HG02981 (cell line): ENCODE measurements around the gene OXSR1.

Source experiments
- ATAC-seq: cut with Tn5 transposase; IDR thresholded peaks from one replicate; pipeline ENCODE4 v1.9.1; 2021; ENCODE audit warnings: mild to moderate bottlenecking, moderate library complexity; ENCODE audit not compliant: unreplicated experiment

OXSR1 gene

DNA sequence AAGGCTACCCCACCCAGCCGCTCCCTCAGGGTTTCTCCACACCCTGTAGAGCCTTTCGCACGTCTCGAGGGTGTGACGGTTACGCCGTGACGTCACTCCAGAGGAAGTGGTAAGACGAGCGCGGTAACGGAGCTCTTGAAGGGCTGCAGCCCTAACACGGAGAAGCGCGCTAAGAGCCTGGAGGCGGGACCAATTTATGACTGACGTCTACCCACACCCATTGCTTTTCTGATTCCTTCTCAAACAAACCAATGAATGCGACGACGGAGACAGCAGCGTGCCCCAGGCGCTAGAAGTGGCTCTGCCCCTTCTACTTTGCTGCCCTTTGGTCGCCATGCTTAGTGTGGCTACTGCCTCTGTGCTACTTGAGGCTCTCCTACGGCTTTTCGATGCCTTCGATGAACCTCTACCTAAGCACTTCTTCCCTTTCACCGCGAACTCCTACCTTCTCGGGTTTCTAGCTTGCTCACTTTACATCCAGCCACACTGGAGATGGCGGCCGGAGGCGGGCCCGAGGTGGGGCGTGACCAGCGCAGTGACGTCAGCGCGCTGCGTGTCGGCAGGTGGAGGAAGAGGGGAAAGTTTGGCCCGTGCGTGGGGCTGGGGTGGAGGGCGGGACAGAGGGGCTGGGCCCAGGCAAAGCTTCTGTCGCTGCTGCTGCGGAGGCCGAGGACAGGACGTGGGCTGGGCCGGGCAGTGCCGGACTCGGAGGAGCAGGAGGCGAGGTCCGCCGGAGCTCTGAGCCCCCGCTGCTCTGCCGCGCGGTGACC lies at the start of gene OXSR1:
Gene OXSR1, plus strand, starts transcription at position 586 of the 770 bp plus-strand sequence. CDS start 340 bp downstream, outside the sequence.
- peak; percentile 91 for ATAC-seq

DNA sequence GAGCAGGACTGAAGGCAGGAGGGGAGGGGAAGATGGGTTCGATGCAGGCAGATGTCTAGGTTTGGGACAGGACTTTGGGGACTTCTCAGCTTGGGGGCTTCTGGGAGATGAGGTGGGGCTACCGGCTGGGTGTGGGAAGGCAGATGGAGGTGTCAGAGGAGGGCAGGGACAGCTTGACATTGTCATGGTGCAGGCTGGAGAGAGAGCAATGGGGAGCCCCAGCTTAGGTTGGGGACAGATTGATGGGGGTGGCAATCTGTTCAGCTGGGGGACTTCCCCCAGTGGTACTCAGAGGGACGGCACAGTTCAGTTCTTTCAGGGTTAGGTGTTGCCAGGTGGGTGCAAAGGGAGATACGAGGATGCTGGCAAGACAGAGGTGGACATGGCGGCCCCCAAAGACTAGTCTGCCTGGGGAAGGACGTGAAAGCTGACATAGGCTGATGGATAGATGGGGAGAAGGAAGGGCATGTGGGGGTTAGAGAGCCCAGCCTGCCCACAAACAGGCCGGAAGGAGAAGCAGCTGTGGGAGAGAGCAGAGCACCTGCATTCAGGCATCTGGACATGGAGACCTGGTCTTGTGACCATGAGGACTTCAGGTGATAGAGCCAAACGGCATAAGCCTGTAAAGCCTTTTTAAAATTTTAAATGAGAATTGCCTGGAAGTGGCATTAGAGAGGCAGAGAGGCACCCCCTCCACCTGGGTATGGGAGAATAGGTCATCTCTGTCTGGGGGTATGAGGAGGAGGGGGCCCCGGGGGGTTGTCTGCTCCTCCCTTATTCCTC lies 49.5 kb upstream of the OXSR1 start:
- no peak for ATAC-seq

DNA sequence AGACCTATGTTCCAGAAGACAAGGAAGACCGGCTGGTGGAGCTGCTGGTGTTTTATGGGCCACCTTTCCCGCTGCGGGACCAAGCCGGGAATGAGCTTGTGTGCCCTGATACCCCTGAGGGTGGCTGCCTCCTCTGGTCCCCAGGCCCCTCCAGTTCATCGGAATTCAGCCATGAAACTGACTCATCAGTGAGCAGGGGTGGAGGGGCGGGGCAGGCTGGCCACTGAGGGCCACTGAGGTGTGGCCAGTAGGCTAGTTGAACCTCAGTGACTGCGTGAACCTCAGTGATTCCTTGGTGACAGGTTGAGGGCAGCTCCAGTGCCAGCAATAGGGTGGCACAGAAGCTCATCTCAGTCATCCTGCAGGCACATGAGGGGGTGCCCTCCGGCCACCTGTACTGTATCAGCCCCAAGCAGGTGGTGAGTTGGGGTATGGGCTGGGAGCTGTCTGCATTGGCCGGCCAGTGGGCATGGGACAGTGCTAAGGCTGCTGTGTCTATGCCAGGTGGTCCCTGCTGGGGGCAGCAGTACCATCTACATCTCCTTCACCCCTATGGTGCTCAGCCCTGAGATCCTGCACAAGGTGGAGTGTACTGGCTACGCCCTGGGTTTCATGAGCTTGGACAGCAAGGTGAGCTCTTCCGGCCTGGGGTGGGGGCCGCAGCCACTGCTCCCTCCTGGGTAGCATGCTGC lies 48.7 kb upstream of the OXSR1 start:
- ATAC-seq = no peak

DNA sequence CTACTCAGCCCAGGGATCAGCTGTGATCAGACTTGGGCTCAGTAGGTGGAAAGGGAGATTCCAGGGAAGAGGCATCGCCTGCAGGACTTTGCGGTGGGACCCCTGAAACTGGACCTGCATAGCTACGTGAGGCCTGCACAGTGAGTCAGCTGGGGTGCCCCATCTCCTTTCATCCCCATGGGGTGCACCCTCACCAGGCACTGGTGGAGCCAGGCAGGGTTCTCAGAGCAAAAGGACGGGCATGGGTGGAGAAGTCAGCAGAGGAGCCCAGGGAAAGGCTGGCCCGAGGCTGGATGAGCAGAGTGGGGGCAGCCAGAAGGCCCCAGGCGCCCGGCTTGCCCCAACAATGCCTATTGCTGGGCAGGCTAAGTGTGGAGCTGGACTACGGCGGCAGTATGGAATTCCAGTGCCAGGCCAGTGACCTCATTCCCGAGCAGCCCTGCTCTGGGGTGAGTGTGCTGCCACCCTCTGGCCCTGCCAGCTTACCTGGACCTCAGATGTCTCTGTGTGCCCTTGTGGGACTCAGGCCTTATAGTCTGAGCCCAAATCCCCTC lies 48.1 kb upstream of the OXSR1 start:
- no peak for ATAC-seq

DNA sequence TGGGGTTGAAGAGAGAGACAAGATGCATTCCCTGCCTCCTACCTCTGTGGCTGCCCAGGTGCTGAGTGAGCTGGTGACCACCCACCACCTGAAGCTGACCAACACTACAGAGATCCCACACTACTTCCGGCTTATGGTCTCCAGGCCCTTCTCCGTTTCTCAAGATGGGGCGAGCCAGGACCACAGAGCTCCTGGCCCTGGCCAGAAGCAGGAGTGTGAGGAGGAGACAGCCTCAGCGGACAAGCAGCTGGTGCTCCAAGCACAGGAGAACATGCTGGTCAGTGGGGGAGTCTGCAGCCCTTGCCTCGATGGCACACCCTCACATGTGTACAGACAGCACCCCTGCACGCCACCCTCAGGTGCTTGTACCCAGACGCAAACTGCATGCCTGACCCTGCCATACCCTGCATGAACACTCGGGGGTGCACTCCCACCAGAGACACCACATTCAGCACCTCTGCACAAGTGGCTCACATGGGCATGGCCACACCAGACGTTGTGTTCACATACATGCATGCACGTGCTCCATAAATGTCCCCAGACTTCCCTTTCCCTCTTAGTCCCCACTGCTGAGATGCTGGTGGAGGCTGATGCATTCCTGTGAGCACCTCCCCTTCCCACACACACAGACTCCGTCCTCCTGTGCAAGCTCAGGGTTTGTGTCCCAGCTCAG lies 47.5 kb upstream of the OXSR1 start:
- peak; percentile 70 for ATAC-seq

DNA sequence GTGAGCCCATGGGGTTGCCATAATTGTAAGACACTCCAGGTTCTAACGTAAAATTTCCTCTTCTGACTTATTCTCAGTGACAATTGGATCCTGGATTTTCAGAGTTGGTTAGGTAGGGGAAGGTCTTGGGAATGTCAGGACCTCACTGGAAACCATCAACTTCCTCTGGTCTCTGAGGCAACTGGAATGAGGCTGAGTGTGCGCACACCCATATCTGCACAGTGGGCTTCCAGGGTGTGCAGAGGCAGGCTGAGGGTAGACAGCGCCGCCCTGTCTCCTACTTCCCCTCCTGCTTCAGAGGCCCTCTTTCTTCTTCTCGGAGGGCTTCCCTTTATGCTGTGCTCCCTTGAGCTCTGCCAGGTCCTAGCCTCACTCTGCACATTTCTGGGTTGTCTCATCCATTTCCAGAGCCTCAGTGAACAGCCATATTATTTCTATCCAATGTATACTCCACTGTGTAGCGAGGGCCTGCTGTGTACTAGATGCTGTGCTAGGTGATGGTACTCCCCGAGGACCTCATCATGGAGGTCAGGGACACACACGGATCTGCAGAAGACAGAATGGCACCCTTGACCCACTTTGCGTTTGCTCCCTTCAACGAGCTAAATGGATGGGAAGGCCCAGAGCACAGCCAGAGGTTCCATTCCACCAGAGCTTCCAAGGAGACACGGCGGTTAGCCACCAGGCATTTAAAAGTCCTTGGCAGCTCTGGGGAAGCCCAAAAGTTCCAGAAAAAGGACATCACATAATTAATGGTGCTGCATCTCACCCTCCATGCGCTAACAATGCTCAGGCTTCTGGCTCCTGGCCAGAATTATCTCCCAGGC lies 46.7 kb upstream of the OXSR1 start:
- no peak for ATAC-seq

DNA sequence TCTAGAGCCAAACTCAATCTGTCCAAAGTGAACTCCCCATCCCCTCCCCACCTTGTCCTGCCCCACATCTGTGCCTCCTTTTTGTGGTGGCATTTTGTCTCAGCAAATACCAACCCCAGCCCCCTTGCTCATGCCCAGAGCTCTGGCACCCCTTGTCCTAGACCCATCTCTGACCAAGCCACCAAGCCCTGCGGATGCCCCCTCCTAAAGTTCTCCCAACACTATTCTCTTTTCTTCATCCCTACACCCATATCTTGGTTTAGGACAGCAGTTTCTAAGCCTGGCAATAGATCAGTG lies 46.1 kb upstream of the OXSR1 start:
- no peak for ATAC-seq

DNA sequence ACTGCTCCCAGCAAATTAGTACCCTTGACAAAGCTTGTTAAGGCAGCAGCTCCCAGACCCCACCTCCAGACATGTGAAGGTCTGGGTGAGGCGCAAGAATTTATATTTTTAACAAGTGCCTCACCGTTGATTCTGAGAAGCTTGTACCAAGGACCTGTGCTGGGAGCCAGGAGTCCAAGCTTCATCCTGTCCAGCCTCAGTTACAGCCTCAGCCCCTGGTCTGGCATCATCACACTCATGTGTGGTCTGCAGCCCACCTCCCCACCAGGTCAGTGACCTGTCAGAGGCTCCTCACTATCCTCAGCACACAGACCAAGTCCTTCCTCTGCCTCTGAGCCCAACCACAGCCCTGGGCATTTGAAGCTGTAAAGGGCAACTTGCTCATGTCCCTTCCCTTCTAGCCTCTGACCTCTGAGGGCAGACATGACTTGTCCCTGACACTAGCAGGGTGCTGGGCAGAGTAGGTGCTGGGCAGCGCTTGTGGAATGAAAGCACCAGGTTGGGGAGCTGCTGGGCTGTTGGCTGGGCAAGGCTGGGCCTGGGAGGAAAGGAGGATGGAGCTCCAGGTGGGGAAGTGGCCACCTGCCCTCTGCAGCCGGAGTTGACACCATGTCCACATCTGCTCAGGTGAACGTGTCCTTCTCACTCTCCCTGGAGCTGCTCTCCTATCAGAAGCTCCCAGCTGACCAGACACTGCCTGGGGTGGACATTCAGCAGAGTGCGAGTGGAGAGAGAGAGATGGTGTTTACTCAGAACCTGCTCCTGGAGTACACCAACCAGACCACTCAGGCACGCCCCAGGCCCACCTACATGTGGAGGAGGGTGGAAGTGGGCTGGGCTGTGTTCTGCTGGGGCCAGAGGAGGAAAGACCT lies 45.3 kb upstream of the OXSR1 start:
- no peak for ATAC-seq

DNA sequence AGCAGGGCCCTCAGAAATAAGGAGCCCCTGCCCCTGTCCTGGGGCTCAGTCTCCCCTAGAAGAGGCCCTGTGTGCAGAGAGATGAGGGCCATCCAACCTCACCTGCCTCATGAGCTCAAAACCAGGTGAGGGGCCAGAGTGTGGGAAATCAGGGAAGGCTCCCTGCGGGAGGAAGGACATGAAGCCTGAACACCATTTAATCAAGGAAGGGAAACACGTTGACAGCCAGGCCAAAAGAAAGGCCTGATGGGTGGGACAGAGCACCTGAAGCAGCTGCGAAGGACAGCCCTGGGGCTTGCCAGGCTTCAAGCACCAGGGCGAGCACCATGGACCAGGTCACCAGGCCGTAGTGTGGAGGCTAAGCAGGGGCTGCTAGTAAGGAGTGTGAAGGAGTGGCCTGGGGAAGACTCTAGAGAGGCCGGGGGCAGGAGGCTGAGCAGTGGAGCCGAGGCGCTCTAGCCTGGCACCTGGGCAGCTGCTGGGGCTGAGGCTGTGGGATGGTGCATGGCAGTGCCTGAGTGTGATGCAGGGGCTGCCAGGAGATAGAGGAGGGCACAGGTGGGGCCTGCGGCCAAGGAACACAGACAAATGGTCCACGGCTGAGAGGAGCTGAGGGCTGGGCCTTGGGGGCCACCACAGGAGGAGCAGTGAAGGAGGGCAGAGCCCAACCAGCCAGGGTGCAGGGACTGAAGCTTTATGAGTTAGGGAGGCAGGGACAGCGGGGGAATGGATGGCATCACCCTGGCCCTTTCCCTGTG lies 44.5 kb upstream of the OXSR1 start:
- no peak for ATAC-seq

DNA sequence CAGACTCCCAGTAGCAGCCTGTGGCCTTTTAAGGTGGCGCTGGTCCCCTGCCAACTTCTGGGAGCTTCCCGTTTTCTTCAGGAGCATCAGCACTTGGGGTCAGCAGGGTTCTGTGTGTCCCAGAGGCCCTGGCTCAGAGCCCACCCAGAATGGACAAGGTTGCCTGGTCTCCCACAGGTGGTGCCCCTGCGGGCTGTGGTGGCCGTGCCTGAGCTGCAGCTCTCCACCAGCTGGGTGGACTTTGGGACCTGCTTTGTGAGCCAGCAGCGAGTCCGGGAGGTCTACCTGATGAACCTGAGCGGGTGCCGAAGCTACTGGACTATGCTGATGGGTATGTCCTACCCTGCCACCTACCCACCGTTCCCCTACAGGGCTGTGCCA lies 43.9 kb upstream of the OXSR1 start:
- ATAC-seq = no peak

DNA sequence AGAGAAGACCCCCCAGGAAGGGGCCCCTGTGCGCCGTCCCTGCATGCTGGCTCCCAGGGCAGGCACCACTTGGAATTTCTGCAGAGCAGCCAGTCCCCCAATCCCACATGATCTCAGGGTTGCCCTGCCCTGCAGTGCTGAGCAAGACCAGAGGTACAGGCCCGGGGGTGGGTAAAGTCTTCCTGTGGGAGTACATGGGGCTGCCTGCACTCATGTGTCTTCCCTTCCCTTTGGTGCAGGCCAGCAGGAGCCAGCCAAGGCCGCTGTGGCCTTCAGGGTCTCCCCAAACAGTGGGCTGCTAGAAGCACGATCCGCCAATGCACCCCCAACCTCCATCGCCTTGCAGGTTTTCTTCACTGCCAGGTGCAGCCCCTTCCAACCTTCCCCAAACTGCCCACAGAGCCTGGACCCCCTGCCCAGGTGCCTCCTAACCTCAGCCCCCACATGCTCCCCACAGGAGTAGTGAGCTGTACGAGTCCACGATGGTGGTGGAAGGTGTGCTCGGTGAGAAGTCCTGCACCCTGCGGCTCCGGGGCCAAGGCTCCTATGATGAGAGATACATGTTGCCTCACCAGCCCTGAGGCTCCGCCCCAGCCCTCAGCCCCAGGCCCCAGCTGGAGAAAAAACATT lies 43.4 kb upstream of the OXSR1 start:
- ATAC-seq = no peak

DNA sequence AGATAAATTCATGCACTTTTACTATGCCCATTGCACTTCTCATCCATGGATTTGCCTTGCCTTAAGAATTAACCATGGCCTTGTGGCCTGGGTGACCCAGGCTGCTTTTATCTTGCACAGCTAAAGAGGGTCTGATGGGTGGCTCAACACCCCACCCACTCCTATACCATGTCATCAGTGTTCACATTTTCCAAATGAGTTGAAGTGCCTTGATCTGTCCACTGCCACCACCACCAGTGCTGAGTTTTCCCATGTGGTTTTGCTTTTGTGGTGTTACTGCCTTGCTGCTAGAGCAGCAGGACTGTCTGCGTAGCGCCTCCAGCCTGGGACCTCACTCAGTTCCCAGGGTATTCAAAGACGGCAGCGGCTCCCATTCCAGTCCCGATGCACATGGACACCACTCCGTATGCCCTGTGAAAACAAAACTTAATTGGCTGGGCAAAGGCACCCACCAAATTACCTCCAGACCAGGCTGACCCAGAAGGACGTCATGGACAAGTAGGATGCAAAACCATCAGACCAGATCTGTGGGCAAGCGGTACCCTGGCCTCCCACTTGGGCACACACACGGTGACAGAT lies 42.5 kb upstream of the OXSR1 start:
- ATAC-seq = no peak

DNA sequence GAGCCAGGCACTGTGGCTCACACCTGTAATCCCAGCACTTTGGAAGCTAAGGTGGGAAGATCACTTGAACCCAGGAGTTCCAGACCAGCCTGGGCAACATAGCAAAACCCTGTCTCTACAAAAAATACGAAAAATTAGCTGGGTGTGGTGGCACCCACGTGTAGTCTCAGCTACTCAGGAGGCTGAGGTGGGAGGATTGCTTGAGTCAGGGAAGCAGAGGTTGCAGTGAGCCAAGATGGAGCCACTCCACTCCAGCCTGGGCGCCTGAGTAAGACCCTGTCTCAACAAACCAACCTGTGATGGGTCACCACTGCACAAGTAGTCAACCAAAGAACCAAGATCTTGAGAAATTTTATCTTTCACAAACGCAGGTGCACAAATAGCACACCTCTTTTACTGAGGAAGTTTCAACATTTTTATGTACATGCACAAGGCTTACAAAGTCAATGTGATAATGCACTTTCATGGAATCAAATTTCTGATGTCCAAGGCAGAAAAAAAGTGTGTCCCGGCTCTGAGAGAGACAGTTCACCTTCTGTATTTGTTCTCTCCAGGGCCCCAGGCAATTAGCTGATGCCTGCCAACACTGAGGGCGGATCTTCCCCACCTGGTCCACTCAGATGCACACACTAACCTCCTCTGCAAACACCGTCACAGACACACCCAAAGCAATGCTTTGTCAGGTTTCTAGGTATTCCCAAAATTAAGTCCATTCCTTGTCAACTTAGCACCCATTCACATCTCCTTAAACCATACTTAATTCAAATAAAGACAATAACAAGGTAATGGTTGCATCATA lies 40.8 kb upstream of the OXSR1 start:
- no peak for ATAC-seq

DNA sequence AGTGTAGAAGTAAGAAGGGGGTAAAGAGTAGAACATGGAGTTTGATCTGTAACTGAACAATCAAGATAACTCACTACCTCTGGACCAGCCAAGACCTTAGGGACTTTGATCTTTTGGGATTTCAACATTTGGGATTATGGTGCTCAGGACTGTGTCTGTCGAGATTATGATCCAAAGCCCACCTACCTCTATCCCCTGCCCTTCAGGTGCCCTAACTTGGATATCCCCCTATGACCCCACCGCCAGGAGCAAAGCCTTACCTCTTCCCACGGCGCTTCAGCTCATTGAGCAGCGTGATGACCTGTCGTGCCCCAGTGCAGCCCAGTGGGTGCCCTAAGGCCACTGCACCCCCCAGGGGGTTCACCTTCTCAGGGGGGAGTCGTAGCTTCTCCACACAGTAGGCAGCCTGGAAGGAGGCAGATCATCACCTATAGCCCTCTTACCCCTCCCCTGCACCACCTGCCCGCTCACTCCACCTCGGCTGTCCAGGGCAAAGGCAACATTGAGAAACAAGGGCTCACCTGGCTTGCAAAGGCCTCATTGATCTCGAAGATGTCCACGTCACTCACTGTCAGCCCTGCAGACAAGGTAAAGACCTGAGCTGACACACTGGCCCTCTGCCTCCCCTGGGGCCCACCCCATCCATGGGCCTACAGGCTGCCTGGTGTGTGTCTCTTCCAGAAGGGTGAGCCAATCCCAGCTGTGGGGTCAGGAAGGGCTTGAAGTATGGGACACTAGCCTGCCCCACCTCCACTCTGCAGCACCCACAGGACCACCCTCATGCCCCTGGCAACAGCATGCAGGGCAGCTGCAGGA lies 39.8 kb upstream of the OXSR1 start:
- ATAC-seq = no peak

DNA sequence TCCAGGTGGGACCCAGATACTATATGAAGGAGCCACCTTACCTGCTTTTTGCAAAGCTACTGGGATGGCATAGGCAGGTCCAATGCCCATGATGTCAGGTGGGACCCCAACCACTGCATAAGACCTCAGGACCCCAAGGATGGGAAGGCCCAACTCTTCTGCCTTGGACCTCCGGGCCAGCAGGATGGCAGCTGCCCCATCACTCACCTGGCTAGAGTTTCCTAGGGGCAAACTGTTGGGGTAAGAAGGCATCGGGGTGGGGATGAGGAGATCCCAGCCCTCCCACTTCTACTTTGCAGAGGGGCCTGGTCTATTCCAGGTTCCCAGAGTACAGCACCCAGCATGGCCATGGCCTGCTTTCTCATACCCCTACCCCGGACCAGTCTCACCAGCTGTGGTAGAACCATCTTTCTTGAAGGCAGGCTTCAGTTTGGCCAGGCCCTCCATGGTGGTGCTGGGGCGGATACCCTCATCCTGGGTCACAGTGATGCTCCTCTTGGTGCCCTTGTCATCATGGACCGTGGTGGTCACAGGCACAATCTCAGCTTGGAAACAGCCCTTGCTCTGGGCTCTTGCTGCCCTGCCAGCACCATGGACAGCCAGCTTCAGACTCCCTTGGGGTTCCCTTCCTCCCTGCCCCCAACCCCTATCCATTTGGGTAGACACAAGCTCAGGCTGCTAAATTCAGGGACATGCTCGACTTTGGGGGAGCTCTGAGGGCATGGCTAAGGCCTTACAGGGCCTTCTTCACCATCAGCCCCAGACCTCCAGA lies 39.0 kb upstream of the OXSR1 start:
- ATAC-seq = no peak
